Astrocyte (in vitro differentiated cells and primary cell): ENCODE results near the gene PDE6D.

Experiments used
- EZH2 ChIP-seq: IDR thresholded peaks from 2 replicates; pipeline ENCODE4 v1.6.1; 2012; ENCODE audit warnings: mild to moderate bottlenecking, low read length, inconsistent platforms; ENCODE audit not compliant: insufficient read depth
- TF ChIP-seq, protein P1 (sequence below): IDR thresholded peaks from 2 replicates; pipeline ENCODE4 v1.5.1; 2011; ENCODE audit warnings: low read depth, mild to moderate bottlenecking, inconsistent platforms, low read length, moderate library complexity; ENCODE audit not compliant: insufficient read depth

DNA sequence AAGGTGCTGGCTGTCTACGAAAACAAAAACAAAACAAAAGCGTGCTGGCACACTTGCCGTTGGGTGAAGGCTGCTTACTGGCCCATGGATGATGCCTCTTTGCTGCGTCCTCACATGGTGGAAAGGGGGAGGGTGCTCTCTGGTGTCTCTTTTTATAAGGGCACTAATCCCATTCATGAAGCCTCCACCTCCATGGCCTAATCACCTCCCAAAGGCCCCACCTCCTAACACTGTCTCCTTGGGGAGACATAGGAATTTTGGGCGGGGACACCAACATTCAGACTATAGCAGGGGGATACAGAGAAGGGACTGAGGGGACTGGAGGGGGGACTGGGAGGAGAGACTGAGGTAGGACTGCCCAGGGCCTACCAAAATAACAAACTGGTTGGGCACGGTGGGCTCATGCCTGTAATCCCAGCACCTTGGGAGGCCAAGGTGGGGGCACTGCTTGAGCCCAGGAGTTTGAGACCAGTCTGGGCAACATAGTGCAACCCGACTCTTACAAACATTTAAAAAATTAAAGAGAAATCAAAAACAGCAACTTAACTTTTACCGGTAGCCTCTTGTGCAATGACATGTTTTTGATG is 58.3 kb downstream of the PDE6D start:
- no peak for TF ChIP-seq EZH2
- TF ChIP-seq, protein P1, sequence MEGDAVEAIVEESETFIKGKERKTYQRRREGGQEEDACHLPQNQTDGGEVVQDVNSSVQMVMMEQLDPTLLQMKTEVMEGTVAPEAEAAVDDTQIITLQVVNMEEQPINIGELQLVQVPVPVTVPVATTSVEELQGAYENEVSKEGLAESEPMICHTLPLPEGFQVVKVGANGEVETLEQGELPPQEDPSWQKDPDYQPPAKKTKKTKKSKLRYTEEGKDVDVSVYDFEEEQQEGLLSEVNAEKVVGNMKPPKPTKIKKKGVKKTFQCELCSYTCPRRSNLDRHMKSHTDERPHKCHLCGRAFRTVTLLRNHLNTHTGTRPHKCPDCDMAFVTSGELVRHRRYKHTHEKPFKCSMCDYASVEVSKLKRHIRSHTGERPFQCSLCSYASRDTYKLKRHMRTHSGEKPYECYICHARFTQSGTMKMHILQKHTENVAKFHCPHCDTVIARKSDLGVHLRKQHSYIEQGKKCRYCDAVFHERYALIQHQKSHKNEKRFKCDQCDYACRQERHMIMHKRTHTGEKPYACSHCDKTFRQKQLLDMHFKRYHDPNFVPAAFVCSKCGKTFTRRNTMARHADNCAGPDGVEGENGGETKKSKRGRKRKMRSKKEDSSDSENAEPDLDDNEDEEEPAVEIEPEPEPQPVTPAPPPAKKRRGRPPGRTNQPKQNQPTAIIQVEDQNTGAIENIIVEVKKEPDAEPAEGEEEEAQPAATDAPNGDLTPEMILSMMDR: no peak
